Renal cortex interstitium (tissue), 11 donors: Measurements from ENCODE around the gene CYP19A1. TPM values are rescaled to one million over a fixed set of nuclear protein-coding genes. Genes with fewer than 3 reads are reported as not detected.

Source experiments
- DNase-seq, 11 donors: peaks; one replicate each; pipeline ENCODE4 v3.0.0-alpha.2; 2013; ENCODE audit warnings: low read depth in 9 of 11, low spot score in 4 of 11; ENCODE audit errors: extremely low read depth in 1 of 11
- polyA plus RNA-seq, 3 donors: library from polyadenylated mRNA; unstranded; fragments of 120-200 nt; gene quantifications; one replicate each; pipeline ENCODE4 v1.2.1, GENCODE V29; 2013; ENCODE audit not compliant: insufficient read length in 3 of 3

The CYP19A1 gene
- polyA plus RNA-seq, 3 donors, result 0.37 TPM; not detected in 2

DNA sequence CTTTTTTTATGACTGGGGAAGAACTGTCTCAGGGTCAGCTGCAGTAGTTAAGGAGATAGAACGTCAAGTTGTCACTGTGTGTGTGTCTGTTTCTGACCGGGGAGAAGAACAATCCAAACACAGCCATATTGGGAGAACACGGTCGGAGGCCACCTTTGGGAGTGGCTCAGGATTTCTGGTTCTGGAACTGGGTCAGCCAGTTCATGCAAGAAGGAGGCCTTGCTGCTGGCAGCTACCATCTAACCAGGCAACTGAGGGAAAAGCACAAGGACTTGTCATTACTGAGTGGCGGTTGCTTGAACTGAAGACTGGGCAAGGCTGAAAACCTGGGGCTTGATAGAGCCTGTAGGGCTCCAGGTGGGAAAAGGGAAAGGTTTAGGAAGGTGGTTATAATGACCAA lies 27.7 kb upstream of the CYP19A1 start:
- DNase-seq, result no peak

DNA sequence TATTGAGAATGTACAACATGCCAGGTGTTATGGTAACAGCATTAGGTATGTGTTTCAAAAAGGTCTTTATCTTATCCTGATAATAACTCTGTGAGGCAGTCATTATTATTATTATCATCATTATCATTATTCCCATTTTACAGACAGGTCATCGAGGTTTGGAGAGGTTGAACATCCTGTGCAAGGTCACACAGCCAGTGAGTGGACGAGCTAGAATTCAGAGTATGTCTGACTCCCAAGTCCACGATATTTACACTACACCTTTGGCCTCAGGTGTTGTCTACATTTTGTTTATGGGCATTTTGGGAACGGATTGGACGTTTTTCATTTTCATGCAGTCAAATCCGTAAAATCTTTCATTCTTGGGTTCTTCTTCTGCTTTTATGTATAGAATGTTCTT lies 27.0 kb upstream of the CYP19A1 start:
- DNase-seq, result no peak

DNA sequence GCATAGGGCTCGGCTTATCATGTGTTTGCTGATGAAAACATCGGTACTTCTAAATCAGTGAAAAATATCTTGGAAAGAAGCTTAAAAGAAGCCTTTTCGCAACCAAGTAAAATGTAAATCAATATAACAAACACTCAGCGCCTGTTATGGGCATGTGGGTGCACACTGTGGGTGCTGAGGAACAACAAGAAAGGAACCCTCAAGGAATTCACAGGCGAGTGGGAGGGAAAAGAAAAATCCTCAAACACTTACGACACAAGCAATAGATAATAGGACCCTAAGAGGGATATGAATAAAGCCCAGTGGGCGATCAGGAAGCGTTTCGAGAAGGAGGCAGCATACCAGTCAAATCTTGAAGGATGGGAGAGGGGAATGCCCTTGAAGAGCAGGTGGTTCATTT lies 25.0 kb upstream of the CYP19A1 start:
- no peak for DNase-seq

DNA sequence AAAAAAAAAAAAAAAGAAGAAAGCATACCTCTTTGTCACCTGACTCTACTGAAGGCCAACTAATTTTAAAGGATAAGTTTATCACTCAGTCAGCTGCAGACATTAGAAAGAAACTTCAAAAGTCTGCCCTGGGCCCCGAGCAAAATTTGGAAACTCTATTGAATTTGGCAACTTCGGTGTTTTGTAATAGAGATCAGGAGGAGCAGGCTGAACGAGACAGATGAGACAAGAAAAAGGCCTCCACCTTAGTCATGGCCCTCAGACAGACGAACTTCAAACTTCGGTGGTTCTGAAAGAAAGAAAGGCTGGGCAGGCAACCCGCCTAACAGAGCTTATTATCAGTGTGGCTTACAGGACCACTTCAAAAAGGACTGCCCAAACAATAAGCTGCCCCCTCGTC lies 21.6 kb upstream of the CYP19A1 start:
- DNase-seq, result no peak

DNA sequence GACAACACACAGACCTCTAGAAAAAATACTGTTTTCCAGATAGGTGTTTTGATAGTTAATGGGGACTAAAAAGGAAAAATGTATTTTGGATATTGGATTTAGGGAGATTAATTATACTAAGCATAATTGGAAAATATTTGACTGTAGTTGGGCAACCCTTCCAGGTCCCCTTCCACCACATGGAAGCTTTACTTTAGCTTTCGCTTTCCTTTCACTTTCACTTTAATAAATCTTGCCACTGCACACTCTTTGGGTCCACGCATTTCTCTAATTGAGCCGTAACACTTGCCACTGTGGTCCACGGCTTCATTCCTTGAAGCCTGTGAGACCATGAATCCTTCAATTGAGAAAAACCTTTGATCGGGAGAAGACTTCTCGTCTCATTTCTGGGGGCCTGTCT lies 18.6 kb upstream of the CYP19A1 start:
- DNase-seq, result no peak

DNA sequence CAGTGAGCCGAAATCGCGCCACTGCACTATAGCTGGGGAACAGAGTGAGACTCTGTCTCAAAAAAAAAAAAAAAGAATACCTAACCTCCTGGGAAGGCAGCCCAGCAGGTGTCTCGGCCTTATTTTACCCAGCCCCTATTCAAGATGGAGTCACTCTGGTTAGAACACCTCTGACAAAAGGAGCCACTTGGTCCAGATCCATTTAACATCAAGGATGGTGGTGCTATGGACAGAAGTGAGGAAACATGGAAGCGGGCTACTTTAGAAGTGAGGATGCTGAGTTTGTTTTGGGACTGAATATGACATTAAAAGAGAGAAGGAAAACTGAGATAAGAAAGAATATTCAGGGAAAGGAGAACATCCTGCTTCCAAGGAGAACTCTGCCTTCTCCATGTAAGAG lies 17.8 kb upstream of the CYP19A1 start:
- no peak for DNase-seq

DNA sequence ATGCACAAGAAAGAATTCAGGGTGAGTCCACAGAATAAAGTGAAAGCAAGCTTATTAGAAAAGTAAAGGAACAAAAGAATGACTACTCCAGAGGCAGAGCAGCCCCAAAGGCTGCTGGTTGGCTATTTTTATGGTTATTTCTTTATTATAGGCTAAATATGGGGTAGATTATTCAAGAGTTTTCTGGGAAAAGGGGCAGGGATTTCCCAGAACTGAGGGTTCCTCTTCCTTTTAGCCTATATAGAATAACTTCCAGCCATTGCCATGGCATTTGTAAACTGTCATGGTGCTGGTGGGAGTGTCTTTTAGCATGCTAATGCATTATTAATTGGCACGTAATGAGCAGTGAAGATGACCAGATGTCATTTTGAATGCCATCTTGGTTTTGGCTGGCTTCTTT lies 16.7 kb upstream of the CYP19A1 start:
- DNase-seq, result no peak

DNA sequence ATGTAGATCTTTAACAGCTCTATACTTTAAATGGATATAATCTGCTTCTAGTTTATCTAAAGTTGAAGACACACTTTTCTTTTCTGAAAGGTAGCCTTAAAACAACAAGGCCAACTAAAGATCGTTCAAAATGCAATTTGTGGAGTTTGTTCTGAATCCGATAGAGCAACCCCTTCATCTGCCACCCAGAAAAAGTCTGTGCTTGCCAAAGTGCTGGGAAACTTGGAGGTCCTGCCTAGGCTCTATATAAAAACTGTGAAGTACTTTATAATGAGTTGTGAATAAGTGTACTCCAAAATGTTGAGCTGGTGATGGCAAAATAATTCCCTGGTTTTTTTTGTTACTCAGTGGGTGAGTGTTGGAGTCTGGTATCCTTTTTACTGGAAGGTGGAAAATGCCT lies 15.6 kb upstream of the CYP19A1 start:
- DNase-seq, result no peak

DNA sequence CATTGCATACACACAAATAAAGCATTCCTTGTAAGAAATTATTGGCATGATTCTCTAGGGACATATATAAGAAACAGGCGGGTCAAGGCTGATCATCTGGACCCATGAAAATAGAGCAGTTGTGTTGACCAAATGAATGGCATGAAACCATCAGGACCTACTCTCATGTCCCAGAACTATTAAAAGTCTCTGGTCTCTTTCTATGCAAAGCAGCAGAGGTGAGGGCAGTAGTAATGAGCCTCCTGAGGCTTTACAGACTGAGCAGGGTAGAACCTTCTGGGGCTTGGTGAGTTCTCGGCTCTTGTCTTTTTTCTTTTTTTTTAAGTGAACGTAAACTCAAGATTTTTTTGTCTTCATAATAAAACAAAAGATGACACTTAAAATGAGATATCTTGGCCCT lies 12.3 kb upstream of the CYP19A1 start:
- DNase-seq, result no peak

DNA sequence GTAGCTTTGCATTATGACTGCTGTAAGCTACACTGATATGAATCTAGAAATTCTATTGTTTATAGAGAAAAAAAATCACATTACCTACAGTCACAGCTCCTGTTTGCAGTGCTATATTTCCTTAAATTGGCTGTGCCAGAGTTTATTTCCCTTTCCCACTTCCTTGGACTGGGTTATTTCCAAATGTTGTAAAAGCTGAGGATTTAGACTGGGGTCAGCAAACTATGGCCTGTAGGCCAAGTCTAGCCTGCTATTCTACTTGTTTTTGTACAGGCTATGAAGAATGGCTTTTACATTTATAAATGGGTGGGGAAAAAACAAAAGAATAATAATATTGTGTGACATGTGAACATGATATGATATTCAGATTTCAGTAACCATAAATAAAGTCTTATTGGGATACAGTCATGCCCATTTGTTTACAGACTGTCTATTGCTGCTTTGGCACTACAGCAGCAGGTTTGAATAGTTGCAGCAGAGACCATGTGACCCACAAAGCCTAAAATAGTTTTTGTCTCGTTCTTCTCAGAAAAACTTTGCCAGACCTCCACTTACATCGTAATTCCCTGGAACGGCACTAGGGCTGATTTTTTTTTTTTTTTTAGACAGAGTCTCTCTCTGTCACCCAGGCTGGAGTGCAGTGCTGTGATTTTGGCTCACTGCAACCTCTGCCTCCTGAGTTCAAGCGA lies 10.9 kb upstream of the CYP19A1 start:
- no peak for DNase-seq

DNA sequence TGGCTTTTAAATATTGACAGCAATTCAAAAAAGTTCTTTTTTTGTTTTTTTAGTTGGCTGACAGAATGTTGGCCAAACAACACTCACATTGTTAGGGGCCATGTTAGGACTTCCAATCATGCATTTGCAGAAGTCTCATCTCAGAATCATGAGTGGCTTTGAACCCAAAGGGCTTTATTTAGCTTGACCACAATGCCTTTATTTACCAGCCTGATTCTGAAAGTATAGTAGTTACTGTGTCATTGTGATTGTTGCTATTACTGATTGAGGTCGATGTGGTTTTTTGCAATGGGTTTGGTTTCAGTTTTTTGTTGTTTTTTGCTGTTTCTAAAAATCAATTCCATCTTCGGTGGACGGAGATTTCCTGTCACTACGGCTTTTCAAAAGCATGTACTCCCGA lies 10.3 kb upstream of the CYP19A1 start:
- no peak for DNase-seq

DNA sequence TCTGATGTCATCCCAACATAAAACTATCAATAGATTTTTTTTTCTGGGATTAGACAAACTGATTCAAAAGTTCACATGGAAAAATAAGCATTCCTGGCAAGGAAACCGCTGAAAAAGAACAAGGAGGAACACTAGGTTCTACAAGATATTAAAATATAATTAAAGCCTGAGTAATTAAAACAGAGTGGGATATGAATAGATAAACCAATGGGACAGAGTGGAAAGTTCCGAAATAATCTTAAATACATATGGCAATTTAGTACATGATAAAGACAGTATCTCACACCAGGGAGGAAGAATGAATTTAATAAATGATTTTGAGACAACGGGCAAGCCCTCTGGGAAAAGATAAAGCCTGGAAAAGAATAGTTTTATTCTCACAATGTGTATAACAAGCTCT lies 7.7 kb upstream of the CYP19A1 start:
- no peak for DNase-seq

DNA sequence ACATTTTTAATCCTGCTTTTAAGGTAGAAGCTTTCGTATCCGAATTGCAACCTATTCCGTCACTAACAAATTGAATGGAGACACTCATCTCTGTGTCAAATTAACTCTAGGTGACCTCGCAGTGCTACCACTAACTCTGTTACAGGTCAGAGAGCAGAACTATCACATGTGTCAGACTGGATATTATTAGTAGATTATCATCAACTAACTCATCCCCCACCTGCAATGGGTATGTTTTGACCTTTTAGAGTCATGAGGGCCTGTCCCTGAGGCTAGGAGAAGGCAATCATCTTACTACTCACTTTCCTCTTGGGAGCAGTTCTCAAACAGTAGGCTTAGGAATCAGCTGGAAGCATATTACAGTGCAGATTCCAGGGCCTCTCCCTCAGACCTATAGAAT lies 5.1 kb upstream of the CYP19A1 start:
- DNase-seq, result no peak

DNA sequence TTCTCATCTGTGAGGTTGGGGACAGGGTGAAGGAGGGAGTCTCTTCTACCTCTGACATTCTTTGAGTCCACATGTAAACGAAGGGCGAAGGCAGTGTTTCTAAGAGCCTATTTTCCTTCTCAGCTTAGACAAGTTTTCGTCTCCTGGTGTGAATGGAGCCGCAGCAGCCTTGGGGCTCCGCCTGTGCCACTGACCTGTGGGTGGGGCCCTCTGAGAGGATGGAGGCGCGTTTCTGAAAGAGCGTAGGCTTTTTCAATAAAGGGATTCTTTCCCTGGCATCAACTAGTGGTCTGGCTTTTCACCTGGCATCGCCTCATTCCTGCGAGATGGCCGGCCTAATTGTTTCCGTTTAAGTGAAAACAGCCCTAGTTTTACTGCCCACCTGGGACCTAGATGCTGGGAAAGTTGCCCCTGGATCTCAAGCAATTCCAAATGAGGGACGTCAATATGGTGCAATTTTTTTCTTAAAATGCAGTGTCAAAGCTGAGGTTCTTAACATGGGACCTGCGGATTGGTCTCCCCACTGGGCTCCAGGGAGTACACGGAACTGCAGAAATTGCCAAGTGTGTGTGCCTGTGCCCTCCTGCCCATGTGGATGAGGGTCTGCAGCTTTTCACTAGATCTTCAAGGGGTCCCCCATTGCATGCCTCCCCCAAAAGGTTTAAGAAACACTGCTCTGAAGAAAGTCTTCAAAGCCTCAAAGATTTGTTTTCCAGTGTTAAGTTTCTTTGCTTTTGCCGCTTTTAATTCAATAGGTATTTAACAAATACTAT lies 4.0 kb upstream of the CYP19A1 start:
- DNase-seq, result no peak

DNA sequence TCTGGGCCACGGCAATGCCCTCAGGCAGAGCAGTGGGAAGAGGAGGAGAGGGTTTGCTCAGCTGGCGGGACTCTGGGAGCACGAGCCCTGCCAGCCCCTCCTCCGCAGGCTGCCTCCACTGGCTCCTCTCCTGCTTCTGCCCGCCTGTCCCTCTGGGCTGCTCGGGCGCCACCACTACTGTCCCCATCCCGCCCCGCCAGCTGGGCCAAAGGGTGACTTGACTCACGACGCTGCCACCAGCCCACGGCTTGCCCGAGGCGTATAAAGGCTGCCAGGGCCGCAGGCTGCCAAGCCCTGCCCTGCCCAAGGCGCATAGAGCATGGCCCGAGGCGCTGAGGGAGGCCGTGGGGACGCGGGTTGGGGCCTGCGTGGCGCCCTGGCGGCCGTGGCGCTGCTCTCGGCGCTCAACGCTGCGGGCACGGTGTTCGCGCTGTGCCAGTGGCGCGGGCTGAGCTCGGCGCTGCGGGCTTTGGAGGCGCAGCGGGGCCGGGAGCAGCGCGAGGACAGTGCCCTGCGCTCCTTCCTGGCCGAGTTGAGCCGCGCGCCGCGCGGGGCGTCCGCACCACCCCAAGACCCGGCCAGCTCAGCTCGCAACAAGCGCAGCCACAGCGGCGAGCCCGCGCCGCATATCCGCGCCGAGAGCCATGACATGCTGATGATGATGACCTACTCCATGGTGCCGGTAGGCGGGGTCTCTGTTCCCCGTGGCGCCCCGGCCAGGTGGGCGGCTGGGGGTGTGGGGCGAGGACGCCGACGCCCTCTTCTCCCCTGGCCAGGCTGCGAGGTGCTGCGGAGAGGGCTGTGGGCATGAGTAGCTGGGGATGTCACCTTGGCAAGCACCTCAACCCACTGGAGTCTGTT lies 3.2 kb upstream of the CYP19A1 start, which contains the start of gene GLDN:
Gene GLDN (plus strand): TSS at position 290 of the 861 bp plus-strand sequence. CDS start 30 bp downstream, at position 320.
- DNase-seq, result peak in 2 of 11 donors; percentile 23 to 28

DNA sequence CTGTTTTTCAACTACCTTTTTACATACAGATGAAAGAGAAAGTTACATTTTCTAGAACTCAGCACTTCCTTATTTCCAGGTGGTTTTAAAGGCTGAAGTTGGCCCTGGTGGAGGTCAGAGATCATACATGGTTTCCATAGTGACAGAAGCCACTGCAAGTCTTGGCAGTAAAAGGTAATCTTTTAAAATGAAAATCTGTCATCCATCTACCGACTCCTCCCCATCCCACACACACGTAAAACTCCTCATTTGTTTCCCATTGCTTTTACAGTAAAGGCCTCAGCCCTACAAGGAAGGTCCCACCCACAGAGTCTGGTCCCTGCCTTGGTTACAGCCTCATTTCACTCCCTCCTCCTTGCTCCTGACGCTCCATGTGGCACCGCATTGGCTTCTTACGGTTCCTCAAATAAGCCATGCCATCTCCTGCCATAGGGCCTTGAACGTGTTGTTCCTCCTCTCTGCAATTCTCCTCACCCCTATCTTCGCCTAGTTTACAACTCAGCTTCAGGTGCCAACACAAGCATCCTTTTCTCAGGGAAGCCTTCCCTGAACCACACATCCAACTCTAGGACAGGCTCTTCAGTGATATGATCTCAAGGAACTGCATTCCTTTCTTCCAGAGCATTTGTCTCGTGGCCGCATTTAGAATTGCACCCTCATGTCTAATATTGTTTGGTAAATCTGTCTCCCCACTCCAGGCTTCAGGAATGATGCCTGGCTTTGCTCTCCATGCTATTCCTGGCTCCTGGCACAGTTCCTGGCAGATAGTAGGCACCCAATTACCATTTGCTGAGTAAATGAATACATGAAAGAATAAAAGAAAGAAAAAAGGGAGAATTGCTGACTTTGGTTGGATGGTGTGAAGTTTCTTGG lies 2.6 kb downstream of the CYP19A1 start:
- no peak for DNase-seq

DNA sequence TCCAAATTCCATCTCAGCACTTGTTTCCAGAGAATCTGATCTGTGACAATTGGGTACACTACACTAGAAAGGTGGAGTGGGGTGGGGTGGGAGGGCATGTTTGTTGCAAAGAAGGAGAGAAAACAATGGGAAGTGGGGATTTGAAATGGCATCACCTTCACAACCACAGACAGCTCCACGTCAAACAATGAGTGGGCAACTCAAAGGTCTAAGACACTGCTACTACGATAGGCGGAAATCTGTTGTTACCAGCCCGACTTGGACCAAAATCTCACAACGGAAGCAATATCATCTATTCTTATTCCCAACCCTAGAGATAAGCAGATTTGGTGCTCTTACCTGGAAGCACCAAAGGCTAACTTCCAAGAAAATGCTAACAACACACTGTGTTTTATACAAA lies 3.3 kb downstream of the CYP19A1 start:
- no peak for DNase-seq

DNA sequence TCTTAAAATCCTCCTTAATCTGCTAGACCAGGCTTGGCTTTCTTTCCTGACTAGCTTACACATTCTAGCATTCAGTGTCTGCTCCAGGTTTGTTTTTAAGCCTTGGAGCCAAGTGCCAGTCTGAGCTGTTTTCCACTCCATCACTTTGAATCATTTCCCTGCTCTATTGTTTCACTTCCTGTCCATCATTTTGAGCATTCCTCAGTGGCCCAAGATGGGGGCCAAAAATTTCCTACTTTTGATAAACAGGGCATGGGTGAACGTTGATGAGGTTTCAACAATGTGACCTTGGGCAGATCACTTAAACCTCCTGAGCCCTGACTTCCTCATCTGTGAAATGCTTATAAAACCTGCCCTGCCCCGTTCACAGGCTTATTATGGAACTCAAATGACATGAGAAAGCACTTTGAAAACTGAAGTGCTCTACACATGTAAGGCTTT lies 4.4 kb downstream of the CYP19A1 start:
- no peak for DNase-seq

DNA sequence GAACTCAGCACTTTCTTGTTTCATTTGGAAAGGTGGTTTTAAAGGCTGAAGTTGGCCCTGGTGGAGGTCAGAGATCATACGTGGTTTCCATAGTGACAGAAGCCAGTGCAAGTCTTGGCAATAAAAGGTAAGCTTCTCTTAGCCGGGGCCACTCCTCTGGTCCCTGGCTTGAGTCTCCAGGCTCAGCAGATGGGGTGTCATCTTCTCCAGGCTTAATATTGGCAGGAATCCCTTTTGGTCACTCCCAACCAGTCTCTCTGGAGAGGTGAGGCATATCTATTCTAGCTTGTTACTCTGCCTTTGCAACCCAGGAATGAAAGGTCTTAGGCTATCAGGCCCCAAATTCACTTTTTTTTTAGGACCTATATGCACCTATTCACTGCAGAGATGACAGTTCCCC lies 4.8 kb downstream of the CYP19A1 start:
- DNase-seq, result no peak
